HG03103 (cell line): Measurements from ENCODE around the gene HNRNPF.
"Not testable (repeated sequence)": the region's sequence is repeated elsewhere in the genome, so short reads cannot be mapped to it uniquely, and the experiment has no call there.

ENCODE experiments used
- ATAC-seq: cut with Tn5 transposase; IDR thresholded peaks from one replicate; pipeline ENCODE4 v1.9.1; 2021; ENCODE audit warnings: low read depth; ENCODE audit not compliant: unreplicated experiment

HNRNPF gene

DNA sequence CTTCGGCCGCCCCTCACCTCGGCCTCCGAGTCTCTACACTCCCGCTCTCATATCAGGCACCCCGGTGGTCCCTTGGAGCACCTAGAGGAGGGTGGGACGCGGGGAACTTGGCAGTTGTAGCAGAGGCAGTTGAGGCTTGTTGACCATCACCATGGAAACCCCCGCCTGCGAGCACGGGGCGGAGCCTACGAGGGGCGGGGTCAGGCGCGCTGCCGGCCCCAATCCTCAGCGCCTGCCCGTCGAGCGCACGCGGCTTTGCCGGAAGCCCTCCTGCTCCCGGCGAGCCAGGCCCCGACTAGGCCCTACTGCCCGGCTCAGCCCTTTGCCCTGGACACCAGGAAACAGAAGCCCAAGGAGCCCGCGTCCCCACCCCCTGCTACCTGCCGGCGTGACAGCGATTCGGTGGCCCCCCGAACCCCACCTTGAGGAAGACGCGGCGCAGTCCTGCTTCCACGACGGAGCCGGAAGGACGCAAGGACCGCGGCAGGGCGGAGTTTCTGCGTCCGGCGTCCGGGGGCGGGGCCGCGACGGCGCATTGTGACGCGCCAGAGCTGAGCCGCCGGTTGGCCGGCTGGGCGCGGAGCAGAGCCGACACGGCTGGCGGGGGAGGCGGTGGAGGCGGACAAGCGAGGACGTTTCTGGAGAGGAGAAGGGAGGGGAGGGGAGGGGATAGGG lies at the start of gene HNRNPF:
Gene HNRNPF (minus strand): TSS at position 477 of the 675 bp plus-strand sequence. CDS start 21,302 bp downstream, outside the sequence.
- peak; percentile 65 for ATAC-seq

DNA sequence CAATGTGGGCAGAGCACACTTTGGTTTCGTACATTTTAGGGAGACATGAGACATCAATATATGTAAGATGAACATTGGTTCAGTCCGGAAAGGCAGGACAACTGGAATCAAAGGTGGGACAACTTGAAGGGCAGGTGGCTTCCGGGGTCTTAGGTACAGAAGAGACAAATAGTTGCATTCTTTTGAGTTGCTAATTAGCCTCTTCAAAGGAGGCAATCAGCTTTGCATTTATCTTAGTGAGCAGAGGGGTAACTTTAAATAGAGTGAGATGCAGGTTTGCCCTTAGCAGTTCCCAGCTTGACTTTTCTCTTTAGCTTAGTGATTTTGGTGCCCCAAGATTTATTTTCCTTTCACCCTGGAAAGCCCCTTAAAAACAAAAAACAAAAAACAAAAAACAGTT lies 49.2 kb upstream of the HNRNPF start:
- no peak for ATAC-seq

- not testable (repeated sequence) for ATAC-seq
Observed at GRCh38 chr10:43456561-43456960, 47.6 kb upstream of the HNRNPF start.

DNA sequence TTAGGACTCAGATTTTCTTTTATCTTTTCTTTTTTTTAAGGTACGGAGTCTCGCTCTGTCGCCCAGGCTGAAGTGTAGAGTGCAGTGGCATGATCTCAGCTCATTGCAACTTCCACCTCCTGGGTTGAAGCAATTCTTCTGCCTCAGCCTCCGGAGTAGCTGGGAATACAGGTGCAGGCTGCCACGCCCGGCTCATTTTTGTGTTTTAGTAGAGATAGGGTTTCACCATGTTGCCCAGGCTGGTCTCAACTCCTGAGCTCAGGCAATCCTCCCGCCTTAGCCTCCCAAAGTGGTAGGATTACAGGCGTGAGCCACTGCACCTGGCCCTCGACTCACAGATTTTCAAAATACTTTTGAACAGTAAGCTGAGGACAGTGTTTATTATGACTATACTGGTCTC lies 45.0 kb upstream of the HNRNPF start:
- ATAC-seq: not testable (repeated sequence)

- ATAC-seq: peak; percentile 38
Observed at GRCh38 chr10:43453266-43453831, 44.4 kb upstream of the HNRNPF start.

- no peak for ATAC-seq
Observed at GRCh38 chr10:43452356-43452914, 43.4 kb upstream of the HNRNPF start.

- no peak for ATAC-seq
Observed at GRCh38 chr10:43448742-43449141, 39.8 kb upstream of the HNRNPF start.

GRCh38 chr10:43446219-43447017 lies 37.4 kb upstream of the HNRNPF start:
- not testable (repeated sequence) for ATAC-seq

GRCh38 chr10:43444897-43445466 lies 36.0 kb upstream of the HNRNPF start:
- no peak for ATAC-seq

GRCh38 chr10:43444323-43444722 lies 35.3 kb upstream of the HNRNPF start:
- no peak for ATAC-seq

DNA sequence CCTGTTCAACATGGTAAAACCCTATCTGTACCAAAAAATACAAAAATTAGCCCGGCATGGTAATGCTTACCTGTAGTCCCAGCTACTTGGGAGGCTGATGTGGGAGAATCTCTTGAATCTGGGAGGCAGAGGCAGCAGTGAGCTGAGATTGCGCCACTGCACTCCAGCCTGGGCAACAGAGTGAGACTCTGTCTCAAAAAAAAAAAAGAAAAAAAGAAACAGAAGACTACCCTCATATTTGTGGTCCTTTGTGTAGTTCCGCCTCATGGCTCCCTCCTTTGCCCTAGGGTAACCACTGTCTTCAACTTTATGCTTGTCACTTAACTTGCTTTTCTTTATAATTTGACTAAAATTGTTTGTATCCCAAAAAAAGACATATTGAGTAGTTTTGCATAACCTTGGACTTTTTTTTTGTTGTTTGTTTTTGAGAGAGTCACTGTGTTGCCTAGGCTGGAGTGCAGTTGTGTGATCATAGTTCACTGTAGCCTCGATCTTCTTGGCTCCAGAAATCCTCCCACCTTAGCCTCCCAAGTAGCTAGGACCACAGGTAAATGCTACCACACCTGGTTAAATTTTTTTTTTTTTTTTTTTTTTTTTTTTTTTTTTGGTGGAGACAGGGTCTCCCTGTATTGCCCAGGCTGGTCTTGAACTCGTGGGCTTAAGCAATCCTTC lies 31.6 kb upstream of the HNRNPF start:
- no peak for ATAC-seq

DNA sequence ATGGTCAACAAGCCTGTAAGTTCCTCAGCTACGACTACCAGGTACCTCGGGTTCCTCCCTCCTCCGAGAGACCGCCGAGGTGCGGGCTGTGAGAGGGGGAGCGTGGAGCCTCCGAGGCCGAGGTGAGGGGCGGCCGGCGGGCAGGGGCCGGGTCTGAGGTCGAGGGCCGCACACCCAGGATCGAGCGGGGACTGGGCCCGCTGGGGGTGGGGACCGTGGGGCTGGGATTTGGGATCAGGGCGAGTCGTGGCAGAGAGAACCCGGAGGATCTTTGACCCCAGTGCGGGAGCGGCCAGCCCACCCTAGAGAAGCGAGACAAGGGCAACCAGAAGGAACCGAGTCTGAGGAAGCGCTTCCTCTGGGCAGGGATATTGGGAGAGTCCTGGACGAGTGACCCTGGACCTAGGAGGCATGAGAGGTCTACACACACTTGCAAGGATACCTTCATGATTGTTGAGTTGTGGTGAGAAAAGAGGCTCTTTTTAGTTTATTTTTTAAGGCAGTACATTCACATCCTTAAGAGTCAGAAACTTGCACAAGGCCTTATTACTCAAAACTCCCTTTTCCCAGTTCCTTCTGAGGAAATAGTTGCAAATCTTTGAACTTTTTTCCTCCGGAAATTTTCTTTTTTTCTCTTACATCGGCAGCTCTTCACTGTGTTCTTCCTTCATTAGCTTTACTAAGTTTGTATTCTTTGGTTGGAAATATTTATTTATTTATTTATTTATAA lies 28.3 kb upstream of the HNRNPF start:
- no peak for ATAC-seq

GRCh38 chr10:43436291-43437140 lies 27.5 kb upstream of the HNRNPF start, which contains the start of gene ZNF487:
TSS of gene ZNF487 (plus strand) at chr10:43437111. CDS start at chr10:43475814, 38,703 bp downstream.
- peak; percentile 93 for ATAC-seq

DNA sequence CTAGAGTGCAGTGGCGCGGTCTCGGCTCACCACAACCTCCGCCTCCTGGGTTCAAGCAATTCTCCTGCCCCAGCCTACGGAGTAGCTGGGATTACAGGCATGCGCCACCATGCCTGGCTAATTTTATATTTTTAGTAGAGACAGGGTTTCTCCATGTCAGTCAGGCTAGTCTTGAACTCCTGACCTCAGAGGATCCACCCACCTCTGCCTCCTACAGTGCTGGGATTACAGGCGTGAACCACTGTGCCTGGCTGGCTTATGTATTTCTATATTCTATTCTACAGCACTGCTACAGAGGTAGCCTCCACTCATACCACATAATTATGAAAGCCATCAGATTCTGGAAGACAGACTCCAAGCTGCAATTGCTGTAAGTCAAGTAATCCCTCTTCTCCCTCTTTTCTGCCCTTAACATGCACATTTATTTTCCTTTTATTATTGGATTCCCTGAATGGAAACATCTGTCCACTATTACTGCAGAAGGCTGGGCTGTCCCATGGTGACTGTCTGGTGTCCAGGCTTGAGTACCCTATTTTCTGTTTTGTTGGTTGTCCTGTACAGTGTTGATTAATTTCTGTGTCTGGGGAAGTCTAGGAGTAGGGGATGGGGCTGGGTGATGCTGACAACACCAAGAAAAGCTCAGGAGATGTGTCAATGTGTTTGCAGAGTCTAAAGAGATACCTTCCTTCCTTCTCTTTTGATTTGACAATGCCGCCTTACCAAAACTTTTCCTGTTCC lies 22.1 kb upstream of the HNRNPF start:
- no peak for ATAC-seq

- no peak for ATAC-seq
Observed at GRCh38 chr10:43427166-43427825, 18.3 kb upstream of the HNRNPF start.

DNA sequence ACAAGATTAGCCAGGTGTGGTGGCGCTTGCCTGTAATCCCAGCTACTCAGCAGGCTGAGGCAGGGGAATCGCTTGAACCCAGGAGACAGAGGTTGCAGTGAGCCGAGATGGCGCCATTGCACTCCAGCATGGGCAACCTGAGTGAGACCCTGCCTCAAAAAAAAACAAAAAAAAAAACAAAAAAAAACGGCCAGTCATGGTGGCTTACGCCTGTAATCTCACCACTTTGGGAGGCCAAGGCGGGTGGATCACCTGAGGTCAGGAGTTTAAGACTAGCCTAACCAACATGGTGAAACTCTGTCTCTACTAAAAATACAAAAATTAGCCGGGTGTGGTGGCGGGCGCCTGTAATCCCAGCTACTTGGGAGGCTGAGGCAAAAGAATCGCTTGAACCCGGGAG lies 17.5 kb upstream of the HNRNPF start:
- not testable (repeated sequence) for ATAC-seq

GRCh38 chr10:43424416-43424815 lies 15.4 kb upstream of the HNRNPF start:
- no peak for ATAC-seq
